NCI-H446 treated with DMSO at 0.1 percent for 48 hours (cell line): ENCODE results near the gene MAP3K12.
A peak's percentile ranks its signal among the peaks of the same experiment; 100 is the strongest.
"Not testable (repeated sequence)": the region's sequence is repeated elsewhere in the genome, so short reads cannot be mapped to it uniquely, and the experiment has no call there.

ENCODE experiments used
- DNase-seq: peaks from one replicate; lab custom pipeline; 2025; lab: John Stamatoyannopoulos, UW

Gene MAP3K12

GRCh38 chr12:53441040-53441833 lies 58.0 kb downstream of the MAP3K12 start, which contains the start of gene PRR13:
PRR13 (plus strand) TSS chr12:53441734; CDS start chr12:53442715, 981 bp downstream.
- DNase-seq: peak; percentile 98

- not testable (repeated sequence) for DNase-seq
Measured at GRCh38 chr12:53439582-53439981, 59.7 kb downstream of the MAP3K12 start.

GRCh38 chr12:53435326-53435725 lies 63.9 kb downstream of the MAP3K12 start:
- DNase-seq: not testable (repeated sequence)

- DNase-seq: no peak
Measured at GRCh38 chr12:53431187-53431586, 68.1 kb downstream of the MAP3K12 start.

GRCh38 chr12:53430116-53430515 lies 69.1 kb downstream of the MAP3K12 start:
- DNase-seq: no peak
